SH-SY5Y (cell line): ENCODE data around the gene ARHGAP40.

Experiments used
- GATA2 ChIP-seq: IDR thresholded peaks from 2 replicates; pipeline ENCODE4 v1.6.1; 2011; ENCODE audit warnings: mild to moderate bottlenecking, low read depth, low read length
- GATA3 ChIP-seq: IDR thresholded peaks from 2 replicates; pipeline ENCODE4 v1.6.1; 2011; ENCODE audit warnings: low read depth, mild to moderate bottlenecking, low read length, moderate library complexity

The ARHGAP40 gene

DNA sequence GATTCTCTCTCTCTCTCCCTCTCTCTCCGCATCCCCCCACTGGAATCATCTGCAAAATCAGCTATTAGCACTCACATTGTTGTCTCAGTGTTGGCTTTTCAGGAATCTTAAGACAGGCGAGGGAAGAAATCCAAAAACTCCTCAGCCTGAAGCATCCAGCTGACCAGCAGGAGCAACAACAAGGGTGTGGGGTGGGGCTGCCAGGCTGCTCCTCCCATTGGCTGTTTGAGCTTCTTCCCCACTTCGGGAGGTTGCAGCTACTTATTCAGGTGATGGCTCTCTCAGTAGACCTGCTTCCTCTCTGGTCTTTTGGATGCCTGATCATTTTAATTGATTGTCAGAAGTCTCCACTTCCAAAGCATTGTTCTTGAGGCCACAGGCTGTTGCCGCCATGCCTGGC is 98.5 kb downstream of the ARHGAP40 start:
- TF ChIP-seq GATA2 (no peak), GATA3 (no peak)
